ENCODE data around the gene DDRGK1. TPM values are rescaled to one million over a fixed set of nuclear protein-coding genes. Genes with fewer than 3 reads are reported as not detected.

The DDRGK1 gene
- total and polyA plus RNA-seq, 2 of the 8 experiments (the other 6 are each of a cell fraction or from before 2014, with no cell fraction given), result 29.4 to 42.0 TPM

DNA sequence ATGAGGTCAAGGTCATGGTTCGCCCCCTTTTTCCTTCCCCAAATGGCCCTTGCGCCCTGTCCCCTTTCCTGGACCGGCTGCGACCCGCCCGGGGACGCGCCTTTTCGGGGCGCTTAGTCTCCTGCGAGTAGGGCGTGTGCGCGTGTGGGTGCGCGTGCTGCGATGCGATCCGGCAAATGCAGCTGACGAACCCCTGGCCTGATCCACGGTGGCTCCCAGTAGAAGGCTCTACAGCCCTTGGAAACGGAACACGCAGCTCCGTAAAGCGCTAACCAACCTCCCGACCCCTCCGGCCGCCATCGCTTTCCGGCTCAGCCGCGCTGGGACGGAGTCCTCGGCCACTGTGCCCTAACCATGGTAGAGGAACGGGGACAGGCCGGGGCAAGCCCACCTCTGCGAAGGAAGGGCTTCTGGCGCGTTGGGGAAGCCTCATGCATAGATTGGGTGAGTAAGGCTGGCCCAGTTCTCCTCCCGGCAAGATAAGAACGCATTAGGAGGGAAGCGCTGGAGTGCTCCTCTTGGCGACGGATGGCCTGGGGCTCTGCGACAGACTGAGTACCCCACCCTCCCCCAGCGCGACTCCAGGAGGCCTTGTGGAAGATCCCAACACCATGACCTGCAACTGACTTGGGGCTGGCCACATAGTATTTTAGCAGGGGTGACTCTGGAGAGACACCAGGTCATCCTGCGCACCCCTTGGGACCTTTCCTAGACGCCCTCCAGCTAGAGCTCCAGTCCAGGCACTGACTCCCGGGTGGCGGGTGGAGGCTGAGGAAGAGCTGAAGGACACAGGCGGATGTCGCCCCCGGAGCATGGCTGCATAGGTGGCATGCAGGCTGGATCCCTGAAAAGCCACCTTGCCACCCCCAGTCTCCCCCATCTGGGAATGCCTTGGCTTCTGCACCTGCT is 35.6 kb upstream of the DDRGK1 start:
- no peaks in the 10 kb centered on the region for H3K79me2 ChIP-seq (ENCODE audit: control insufficient read depth in 1 of 2, insufficient read depth in 2 of 2, low read length in 2 of 2)
- H3K4me3 ChIP-seq (ENCODE audit: extremely low read depth in 1 of 4, insufficient read depth in 2 of 4, low read depth in 3 of 4, low read length in 4 of 4), result peak overlapping the region; percentile 47 to 79 (median 76)
- no peaks in the 10 kb centered on the region for H3K79me1 ChIP-seq (ENCODE audit: low read depth, low read length)
- H4K20me1 ChIP-seq (replicated peaks in 1 of 2; ENCODE audit: control insufficient read depth in 1 of 2, insufficient read depth in 2 of 2, low read length in 2 of 2), result peaks cover 0 to 12% of the 10 kb centered on the region in 2 experiments
- WGBS, 2 experiments (ENCODE audit: extremely low coverage in 1 of 2, insufficient coverage in 1 of 2, insufficient read length in 1 of 2, insufficient replicate concordance in 2 of 2, low coverage in 1 of 2, low lambda C conversion rate in 2 of 2, missing lambda C conversion rate in 1 of 2), result 15% methylated on average over 48 of the region's 54 CpGs; no CpG with 5 or more reads in 1 of the 2 experiments
- H2BK12ac ChIP-seq (ENCODE audit: low read depth, low read length), result peak overlapping the region; percentile 87; the same call in 1 of the 2 replicates
- FAIRE-seq (no peak), DNase-seq (ENCODE audit: low read depth in 1 of 2, low spot score in 2 of 2) (peak in 1 of 2 experiments; percentile 73)
- peak overlapping the region; percentile 87 to 99 for H3K4me2 ChIP-seq (ENCODE audit: insufficient read depth in 1 of 2, low read depth in 2 of 2, low read length in 2 of 2)
- peak overlapping the region; percentile 48 for H3K18ac ChIP-seq (ENCODE audit: extremely low read depth, low read length)
- peak overlapping the region; percentile 81 for H4K91ac ChIP-seq (replicated peaks; ENCODE audit: insufficient read length, low read length)
- peak overlapping the region in 3 of 4 experiments; percentile 2 to 22 (median 9); a peak in 2 of 7 replicates for H3K9ac ChIP-seq (replicated peaks in 1 of 4; ENCODE audit: extremely low read depth in 1 of 4, low read depth in 3 of 4, low read length in 3 of 4)
- H3K36me3 ChIP-seq (ENCODE audit: control insufficient read depth in 2 of 4, insufficient read depth in 4 of 4, low read length in 3 of 4), result no peaks in the 10 kb centered on the region
- H2BK15ac ChIP-seq (ENCODE audit: low read length), result peak overlapping the region; percentile 95; the same call in 1 of the 2 replicates
- peaks cover 13 to 40% (median 35%) of the 10 kb centered on the region in 4 experiments for H3K27me3 ChIP-seq (replicated peaks in 1 of 4; ENCODE audit: control insufficient read depth in 3 of 4, extremely low read depth in 1 of 4, insufficient read depth in 3 of 4, low read length in 3 of 4)
- H2AFZ ChIP-seq (ENCODE audit: low read length), result peak overlapping the region; percentile 83; the same call in 1 of the 2 replicates
- H4K8ac ChIP-seq (ENCODE audit: extremely low read depth, insufficient read depth, low read length), result peak overlapping the region; percentile 87; the same call in 1 of the 2 replicates
- 0 out of 2 replicates have a peak overlapping the region, but pooled peaks have one; percentile 34 for H2AK5ac ChIP-seq (ENCODE audit: low read depth, low read length)
- H3K56ac ChIP-seq (replicated peaks; ENCODE audit: insufficient read length, low read depth, low read length), result peak overlapping the region; percentile 19
- H3K4ac ChIP-seq (replicated peaks; ENCODE audit: insufficient read length, low read depth, low read length), result peak overlapping the region; percentile 65
- ChIA-PET POLR2A (ENCODE audit: partially characterized antibody) (interaction anchor here (0.9 to 4.5 kb wide), 13 partner anchors 9 to 195 kb away, joined by 3 to 61 read pairs (median 3); partner anchors contain the start of genes DDRGK1 and MRPS26), CTCF (ENCODE audit: partially characterized antibody) (interaction anchor here (0.6 to 6.2 kb wide), 9 partner anchors 10 to 485 kb away, joined by 3 to 47 read pairs (median 3); no protein-coding TSS in a partner anchor)
- H2BK20ac ChIP-seq (ENCODE audit: low read length), result no peak overlapping the region
- H3K14ac ChIP-seq (ENCODE audit: insufficient read length), result no peak overlapping the region
- H4K5ac ChIP-seq (ENCODE audit: insufficient read length, low read depth, low read length), result no peak overlapping the region
- no peak overlapping the region for H3K27ac ChIP-seq (ENCODE audit: low read depth, low read length)
- peaks cover 16% of the 10 kb centered on the region; the same call in 1 of the 2 replicates for H3K23me2 ChIP-seq (ENCODE audit: low read depth, low read length)
- no peak overlapping the region for H2BK120ac ChIP-seq (replicated peaks; ENCODE audit: low read depth, low read length)
- no peak overlapping the region for H3K23ac ChIP-seq (ENCODE audit: insufficient read length)
- peak overlapping the region; percentile 81; the same call in 1 of the 2 replicates for H2BK5ac ChIP-seq (ENCODE audit: low read depth, low read length)
- H3K9me3 ChIP-seq (ENCODE audit: insufficient read depth in 2 of 2, low read depth in 1 of 2, low read length in 1 of 2), result no peaks in the 10 kb centered on the region
- H3K4me1 ChIP-seq (replicated peaks in 1 of 4; ENCODE audit: control insufficient read depth in 3 of 4, insufficient read depth in 4 of 4, low read length in 3 of 4), result peaks cover 0 to 19% (median 7%) of the 10 kb centered on the region in 4 experiments; a peak in 6 of 7 replicates
- TF ChIP-seq TAF7 (optimal IDR thresholded peaks at IDR 0.05; ENCODE audit: borderline replicate concordance, low read depth, low read length) (no peak), BRCA1 (IDR thresholded peaks at IDR 0.05; ENCODE audit: low read depth, low read length) (no peak), SUZ12 (IDR thresholded peaks at IDR 0.05; ENCODE audit: low read length) (peak; percentile 60), KDM5A (IDR thresholded peaks at IDR 0.05; ENCODE audit: low read length) (no peak), GABPA (IDR thresholded peaks at IDR 0.05; ENCODE audit: borderline replicate concordance, insufficient read depth, low read length) (no peak), ASH2L (IDR thresholded peaks at IDR 0.05; ENCODE audit: low read length) (peak; percentile 64), KDM4A (IDR thresholded peaks at IDR 0.05; ENCODE audit: low read depth, low read length, severe bottlenecking) (peak; percentile 89), POLR2AphosphoS5 (IDR thresholded peaks at IDR 0.05; ENCODE audit: low read depth, low read length) (no peak), TCF12 (IDR thresholded peaks at IDR 0.05; ENCODE audit: low read depth, low read length) (no peak), HDAC6 (IDR thresholded peaks at IDR 0.05; ENCODE audit: low read depth, low read length) (no peak), CBX5 (IDR thresholded peaks at IDR 0.05; ENCODE audit: low read depth, low read length) (no peak)
